HuH-7 (cell line): ENCODE data around the gene SPEN.

Experiments
- DNase-seq: peaks from one replicate; pipeline ENCODE4 v3.0.0; 2011; ENCODE audit warnings: low spot score

Gene SPEN

GRCh38 chr1:15937146-15937545, 89.6 kb downstream of the SPEN start:
- no peak for DNase-seq

DNA sequence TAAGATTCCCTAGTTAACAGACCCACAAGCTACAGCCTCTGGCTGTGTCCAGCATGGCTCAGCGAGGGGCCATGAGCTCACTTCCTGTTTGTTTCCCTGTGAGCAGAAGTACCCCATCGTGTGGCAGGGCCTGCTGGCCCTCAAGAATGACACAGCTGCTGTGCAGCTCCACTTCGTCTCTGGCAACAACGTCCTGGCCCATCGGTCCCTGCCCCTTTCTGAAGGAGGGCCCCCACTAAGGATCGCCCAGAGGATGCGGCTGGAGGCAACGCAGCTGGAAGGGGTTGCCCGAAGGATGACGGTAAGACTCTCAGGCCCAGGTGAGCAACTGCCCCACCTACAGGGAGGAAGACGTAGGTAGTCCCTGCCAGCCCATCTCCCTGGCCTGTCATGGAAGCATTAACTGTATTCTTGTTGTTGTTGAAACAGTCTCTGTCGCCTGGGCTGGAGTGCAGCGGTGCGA, 90.2 kb downstream of the SPEN start:
- DNase-seq = no peak

- DNase-seq = no peak
These were observed 91.2 kb downstream of the SPEN start for GRCh38 chr1:15938628-15939161.

DNA sequence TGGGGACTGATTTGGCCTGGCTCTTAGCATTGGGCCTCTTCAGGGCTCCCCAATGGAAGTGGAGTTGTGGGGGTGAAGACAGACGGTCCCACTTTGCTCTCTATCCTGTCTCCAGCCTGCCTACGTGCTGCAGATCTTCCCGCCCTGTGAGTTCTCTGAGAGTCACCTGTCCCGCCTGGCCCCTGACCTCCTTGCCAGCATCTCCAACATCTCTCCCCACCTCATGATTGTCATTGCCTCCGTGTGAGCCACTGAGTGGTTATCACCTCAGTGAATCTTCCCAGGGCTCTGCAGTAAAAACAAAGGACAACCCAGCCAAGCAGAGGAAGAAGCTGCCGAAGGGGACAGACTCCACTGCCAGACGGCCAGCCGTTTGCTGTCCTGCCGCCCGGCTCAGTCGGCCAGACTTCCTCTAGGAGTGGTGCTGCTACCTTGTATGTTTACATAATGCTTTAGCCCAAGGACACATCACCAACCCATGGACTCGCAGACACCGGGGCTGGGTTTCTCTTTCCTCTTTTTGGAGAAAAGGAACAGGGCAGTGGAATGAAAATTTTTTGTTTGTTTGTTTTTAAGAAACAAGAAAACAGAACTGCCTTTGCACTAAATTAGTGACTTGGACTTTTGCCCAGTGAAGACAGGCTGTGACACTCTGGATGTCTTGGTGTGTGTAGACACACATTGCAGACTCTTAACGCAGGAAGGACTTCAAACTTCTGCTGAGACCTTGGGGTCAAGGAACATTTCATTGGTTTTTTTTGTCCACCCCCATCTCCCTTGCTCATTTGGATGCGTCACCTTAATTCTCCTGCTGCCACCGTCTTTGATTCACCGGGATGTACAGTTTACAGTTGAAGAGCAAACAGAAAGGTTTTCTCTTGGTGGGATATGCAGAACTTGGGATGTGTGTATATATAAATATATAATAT, 91.9 kb downstream of the SPEN start:
- peak; percentile 63 for DNase-seq

DNA sequence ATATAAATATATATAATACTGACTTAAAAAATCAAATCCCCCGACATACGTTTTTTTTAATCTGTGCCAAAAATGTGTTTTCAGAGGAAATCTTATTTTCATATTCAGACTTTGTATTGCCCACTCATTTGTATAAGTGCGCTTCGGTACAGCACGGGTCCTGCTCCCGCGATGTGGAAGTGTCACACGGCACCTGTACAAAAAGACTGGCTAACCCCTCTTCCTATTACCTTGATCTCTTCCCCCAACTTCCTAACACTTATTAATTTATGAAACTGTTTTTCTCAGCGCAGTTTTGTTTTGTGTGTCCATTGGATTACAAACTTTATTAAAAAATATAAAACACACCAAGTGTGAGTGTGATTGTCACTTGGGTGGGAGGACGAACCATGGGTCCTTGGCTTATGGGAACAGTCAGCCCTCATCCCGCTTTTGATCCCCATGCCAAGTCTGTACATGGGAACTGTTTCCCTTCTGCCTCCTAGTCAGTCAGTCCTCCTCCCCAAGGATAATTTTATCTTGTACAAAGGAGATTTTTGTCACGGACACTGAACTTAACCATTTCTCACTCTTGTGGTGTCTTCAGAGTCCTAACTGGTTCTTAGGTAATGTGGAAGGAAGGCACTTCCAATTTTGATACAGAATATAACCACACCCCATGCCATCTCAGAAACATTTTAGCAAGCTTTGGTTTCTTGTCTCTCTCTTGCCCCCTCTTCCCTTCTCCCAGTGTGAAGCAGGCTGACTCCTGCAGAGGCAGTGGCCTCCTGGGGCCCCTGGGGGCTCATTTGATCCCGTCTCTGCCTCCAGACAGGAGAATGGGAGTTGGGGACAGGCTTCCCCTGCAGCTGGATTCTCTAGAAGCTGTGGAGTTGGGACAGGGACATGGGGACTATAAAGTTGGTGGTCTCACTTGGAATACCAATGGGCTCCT, 92.9 kb downstream of the SPEN start:
- DNase-seq = no peak

- no peak for DNase-seq
These were observed 93.7 kb downstream of the SPEN start for GRCh38 chr1:15941044-15941840.

DNA sequence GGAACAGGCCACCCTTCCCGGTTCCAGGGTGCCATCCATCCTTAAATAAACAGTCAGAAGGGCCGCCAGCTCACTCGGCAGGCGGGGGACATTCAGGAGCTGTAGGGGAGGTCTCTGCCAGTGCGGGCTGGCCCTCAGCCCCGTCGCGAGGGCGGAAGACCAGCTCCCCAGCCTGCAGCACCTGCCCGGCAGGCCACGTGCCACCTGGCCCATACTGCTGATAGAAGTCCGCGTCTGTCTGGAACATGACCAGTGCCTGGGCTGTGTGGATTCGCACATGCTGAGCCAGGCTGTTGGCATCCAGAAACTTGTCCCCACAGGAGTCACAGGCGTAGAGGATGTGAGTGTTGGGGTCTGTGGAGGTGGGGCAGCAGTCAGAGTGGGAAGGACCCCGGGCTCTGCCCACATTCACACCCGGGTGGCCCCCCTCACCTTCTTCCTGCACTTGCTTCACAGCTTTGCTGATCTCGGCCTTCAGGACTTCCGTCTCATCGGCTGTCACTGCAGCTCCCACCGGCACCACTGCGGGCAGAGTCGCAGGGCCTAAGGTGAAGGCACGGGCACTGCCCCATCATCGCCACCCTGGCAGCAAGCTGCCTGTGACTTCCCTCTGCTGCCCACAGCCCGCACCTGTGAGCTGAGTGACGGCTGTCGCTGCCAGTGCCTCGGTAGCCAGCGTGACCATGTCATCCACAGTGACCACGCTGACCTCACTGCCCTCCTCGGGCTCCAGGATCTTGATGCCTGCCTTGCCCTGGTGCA, 94.6 kb downstream of the SPEN start:
- DNase-seq = no peak

- no peak for DNase-seq
These were observed 95.3 kb downstream of the SPEN start for GRCh38 chr1:15942661-15943327.

- DNase-seq = no peak
These were observed 96.0 kb downstream of the SPEN start for GRCh38 chr1:15943328-15943991.

DNA sequence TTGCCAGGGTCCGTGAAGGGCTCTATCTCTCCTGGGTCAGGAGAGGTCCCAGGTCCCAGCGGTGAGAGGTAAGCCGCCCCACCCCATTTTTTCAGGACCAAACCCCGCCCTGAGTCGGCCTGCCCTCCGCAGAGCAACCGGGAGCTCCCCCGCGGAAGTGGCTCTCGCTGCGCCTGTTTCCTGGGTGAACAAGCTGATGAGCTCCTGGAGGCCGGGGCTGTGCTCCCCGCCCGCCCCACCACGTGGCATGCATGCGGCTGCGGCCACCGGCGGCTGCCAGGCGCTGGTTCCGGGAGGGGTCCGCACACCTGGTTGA, 96.4 kb downstream of the SPEN start:
- DNase-seq = no peak

GRCh38 chr1:15944308-15945010, 97.0 kb downstream of the SPEN start:
- no peak for DNase-seq

GRCh38 chr1:15945011-15945831, 97.7 kb downstream of the SPEN start:
- no peak for DNase-seq

DNA sequence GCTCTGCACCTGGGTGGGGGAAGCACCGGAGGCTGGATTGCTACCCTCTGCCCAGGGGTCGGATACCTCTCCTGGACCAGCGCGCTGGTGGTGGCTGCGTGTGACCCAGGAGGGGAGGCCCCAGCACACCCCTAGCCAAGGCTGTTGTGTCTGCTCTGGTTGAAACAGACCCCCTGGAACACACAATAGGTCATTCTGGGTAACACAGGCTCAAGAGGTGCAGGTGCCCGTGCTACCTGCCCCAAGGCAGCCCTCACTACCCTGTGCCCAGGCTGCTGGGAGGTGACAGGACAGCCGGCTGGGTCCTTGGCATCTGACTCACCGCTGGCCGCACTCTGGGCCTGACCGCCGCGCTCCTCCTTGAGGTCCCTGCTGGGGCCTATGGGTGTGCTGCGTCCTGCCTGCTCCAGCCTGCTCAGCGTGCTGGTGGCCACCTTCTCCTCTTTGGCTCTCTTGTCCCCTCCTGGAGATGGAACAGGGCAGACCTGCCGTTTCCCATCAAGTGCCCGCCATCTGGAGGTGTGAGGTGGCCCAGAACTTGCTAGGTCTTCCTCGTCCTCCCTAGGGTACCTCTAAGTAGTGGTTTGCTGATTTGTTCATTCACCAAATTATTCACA, 98.4 kb downstream of the SPEN start:
- no peak for DNase-seq

GRCh38 chr1:15946571-15947381, 99.3 kb downstream of the SPEN start:
- DNase-seq = no peak

DNA sequence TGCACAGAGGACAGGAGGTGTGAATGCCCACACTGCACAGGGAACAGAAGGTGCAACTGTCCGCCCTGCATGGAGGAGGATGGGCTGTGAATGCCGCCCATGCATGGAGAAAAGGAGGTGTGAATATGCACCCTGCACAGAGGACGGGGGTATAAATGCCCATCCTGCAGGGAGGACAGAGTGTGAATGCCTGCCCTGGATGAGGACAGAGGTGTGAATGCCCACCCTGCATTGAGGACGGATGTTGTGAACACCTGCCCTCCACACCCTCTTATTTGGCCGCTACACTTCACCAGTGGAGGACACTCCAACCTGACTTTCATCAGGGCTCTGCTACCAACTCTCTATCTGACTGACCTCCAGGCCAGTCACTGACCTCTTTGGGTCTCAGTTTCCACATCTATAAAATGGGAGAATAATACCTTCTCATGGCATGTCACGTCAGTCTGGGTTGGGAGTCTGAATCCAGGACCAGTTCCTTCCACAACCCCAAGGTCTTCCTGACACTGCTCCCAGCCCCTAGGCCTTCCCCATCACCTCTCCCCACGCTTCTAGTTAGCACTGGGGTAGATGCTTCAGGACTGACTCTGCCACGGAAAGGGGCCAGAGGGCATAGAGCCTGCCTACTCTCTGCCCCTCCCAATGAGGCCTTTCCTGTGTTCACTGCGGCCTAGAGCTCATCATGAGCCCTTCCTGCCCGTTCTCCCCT, 100.0 kb downstream of the SPEN start:
- no peak for DNase-seq

DNA sequence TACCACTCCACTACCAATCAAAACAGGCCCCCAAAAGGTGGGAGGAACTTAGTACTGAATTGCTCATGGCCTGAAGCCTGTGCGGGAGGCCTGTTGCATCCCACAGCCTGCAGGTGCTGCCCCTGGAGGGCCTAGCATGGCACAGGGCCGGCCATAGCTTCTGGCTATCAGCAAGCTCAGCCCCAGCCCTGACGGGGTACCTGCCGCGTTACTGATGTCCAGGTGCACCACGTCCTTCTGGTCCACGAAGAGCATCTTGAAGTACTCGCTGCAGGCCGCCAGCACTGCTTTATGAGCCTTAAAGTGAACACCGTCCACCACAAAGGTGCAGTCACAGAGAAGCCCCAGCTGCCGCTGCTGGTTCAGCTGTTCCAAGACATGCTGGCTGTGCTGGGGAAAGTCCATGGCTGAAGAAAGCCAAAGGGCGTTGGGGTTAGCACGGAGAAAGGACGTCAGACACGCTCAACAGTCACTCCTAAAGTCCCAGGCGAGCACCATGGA, 100.6 kb downstream of the SPEN start:
- no peak for DNase-seq
